NCI-H460 (cell line): Measurements from ENCODE around the gene ZDHHC11. TPM values are rescaled to one million over a fixed set of nuclear protein-coding genes. Genes with fewer than 3 reads are reported as not detected.
"Not testable (repeated sequence)": the region's sequence is repeated elsewhere in the genome, so short reads cannot be mapped to it uniquely, and the experiment has no call there.

Experiments used
- DNase-seq: peaks from one replicate; pipeline ENCODE4 v3.0.0-alpha.2; 2016; ENCODE audit warnings: low read depth; ENCODE audit errors: extremely low read depth
- total RNA-seq: library from RNA; depleted of rRNA; stranded (reverse); fragments of >200 nt; shearing (Covaris generic); gene quantifications from 2 replicates; pipeline ENCODE4 v1.2.3, GENCODE V29; 2014

The ZDHHC11 gene
- total RNA-seq, 1 experiment from 2014 or later: 6.9 TPM

DNA sequence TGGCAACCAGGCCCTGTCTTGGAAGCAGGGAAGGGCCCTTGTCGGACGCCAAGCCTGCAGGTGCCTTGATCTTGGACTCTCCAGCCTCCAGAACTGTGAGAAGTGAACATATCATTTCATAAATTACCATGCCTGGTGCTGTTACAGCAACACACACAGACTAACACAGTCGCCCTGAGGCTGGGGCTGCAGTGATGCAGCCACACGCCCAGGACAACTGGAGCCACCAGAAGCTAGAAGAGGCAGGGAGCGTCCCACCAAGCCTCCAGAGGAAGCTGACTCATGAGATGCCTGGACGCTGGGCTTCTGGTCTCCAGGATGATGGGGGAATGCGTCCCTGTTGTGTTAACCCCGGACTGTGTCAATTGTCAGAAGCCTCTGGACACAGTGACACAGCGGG, 71.8 kb downstream of the ZDHHC11 start:
- not testable (repeated sequence) for DNase-seq

DNA sequence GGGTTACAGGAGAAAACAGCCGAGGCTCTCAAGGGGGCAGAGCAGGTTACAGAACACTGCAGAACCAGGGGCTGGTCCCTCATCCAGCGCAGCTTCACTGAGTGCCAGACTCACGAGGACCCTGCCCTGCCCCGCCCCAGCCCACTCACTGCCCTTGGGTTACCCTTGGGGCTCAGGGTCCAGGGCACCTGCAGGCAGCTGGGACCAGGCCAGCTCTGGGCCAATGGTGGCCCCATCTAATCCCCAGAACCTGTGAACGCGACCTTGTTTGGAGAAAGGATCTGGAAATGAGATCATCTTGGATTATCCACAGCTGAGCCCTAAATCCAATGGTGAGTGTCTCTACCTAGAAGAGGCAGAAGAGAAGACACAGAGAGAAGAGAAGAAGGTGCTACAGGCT, 72.4 kb downstream of the ZDHHC11 start:
- not testable (repeated sequence) for DNase-seq

- no peak for DNase-seq
These were observed 73.0 kb downstream of the ZDHHC11 start for GRCh38 chr5:777756-778161.

DNA sequence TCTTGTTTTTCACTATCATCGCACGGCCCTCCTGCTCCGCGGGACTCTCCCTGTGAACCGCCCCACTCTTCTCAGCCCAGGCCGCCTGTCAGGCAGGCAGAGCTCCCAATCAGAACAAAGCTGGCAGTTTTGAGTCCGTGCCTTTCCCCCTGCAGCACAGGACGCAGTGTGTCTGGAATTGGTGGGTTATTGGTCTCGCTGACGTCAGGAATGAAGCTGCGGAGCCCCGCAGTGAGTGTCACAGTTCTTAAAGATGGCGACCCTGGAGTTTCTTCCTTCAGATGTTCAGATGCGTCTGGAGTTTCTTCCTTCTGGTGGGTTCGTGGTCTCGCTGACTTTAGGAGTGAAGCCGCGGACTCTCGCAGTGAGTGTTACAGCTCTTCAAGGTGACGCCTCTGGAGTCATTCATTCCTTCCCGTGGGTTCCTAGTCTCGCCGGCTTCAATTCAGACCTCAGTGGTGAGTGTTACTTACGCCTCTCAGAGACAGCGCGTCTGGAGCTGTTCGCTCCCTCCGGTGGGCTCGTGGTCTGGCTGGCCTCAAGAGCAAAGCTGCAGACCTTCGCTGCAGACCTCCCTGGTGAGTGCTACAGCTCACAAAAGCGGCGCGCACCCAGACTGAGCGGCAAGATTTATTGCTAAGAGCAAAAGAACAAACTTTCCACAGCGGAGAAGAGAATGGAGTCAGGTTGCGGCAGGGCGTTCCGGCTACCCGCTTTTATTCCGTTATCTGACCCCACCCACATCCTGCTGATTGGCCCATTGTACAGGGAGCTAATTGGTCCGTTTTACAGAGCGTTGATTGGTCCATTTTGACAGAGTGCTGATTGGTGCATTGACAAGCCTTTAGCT, 73.7 kb downstream of the ZDHHC11 start:
- DNase-seq: no peak

GRCh38 chr5:775961-776861, 74.6 kb downstream of the ZDHHC11 start:
- no peak for DNase-seq

DNA sequence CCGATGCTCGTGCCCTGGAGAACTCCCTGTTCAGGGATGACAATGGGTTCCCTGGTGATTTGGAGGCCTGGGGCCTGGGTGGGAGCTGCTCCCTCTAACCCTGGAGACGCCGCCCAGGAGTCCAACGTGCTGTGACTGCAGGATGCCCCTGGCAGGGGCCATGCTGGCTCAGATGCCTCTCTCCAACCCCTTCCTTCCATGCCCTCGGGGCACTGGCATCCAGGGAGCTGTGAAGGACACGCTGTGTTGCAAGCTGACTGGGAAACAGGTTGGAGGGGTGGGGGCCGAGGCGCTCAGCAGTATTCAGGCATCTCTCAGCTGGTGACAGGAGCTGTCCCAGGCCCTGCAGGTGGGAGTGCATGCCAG, 75.2 kb downstream of the ZDHHC11 start:
- DNase-seq: not testable (repeated sequence)

DNA sequence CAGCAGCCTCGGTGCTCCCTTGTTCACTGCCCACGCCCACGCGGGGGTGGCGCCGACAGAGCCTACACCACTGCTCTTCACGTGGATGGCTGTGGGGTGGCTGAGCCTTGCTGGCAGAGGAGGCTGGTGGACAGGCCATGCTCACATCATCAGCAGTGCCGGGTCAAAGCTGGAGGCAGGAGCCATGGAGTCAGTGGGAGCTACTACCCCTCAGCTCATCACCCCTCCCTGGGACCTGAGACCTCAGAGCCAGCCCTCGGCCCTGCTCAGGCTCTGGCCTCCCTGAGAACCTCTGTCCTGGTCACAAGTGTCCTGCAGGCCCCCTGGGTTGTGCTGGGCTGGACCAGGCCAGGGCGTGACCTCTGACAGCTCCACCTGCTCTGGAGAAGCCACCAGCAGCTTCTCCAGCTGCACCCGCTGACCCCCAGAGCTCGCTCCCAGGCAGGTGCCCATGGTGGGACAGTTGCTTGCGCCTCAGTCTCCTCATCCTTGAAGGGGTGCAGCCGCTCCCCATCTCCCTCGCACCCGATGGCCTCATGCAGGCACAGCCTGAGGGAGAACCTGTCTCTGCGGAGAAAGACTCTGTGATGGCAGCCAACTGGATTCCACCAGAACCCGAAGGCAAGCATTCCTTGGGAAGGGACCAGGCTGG, 75.8 kb downstream of the ZDHHC11 start:
- not testable (repeated sequence) for DNase-seq

DNA sequence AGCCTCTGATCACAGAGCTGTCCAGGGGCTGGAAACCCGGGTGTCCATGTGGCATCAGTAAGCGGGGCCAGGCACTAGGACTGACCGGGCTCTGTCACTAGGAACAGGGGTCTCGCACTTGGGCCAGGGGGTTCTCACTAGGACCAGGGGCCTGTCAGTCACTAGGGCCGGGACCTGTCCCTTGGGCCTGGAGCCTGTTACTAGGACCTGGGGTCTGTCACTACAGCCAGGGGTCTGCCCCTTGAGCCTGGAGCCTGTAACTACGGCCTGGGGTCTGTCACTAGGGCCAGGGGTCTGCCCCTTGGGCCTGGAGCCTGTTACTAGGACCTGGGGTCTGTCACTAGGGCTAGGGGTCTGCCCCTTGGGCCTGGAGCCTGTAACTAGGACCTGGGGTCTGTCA, 76.5 kb downstream of the ZDHHC11 start:
- not testable (repeated sequence) for DNase-seq

DNA sequence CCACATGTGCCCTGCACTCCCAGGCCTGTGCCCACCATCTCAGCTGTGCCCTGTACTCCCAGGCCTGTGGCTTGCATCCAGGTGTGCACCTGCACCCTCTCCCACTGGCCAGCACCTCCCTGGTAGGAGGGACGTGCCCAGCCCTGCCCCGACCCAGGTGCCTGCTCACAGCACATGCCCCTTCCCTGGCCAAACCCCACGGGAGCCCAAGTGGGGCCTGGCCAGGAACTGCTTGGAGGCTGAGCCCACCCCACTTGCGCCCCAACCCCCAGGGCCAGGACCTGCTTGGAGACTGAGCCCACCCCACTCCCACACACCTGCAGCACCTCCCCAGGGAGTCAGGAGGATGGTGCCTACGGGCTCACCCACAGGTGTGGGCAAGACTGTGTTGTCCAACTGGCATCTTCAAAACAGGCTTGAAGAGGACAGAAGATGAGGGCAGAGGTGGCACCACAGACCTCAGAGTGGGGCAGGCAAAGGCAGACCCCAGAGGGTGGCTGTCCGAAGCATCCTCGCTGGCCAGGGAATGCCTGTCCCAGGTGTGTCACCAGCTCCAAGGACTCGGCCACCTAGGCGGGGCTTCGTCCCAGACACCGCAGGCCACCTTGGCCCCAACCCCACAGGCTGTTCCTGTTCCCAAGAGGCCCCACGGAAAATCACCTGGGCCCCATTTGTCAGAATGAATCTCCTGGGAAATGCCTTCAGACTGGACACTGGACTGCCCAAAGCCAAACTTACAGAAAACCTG, 77.1 kb downstream of the ZDHHC11 start:
- no peak for DNase-seq

- DNase-seq: not testable (repeated sequence)
These were observed 77.9 kb downstream of the ZDHHC11 start for GRCh38 chr5:772931-773330.

- DNase-seq: not testable (repeated sequence)
These were observed 78.3 kb downstream of the ZDHHC11 start for GRCh38 chr5:772547-772890.

DNA sequence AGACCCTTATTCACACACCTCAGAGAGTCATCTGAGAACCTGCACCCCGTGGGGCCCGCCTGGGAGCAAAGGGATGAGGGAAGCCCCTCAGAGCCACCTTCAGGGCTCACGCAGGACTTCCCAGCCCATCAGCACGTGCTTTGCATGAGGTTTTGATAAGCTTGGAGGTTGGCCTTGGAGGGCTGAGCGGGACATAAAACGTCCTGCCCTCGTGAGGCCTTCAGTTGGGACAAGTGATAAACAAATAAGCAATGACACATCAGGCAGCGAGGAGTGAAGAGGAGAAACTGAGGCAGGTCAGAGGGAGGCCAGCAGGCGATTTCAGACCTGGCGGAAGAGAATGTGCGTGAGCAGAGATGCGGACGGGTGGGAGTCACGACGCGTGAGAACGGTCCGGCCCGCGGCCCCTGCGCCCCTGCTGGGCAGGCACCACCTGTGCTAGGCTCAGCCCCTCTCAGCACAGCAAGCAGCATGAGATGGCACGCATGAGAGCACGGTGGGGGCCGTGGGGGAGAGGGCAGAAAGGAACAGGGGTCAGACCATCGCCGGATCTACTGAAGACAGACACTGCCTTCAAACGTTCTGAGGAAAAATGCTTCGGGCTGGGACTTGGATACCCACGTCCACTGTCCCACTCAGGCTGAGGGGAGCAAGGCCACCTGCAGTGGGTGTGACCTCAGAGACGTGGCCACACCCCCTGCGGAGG, 78.8 kb downstream of the ZDHHC11 start:
- DNase-seq: not testable (repeated sequence)

DNA sequence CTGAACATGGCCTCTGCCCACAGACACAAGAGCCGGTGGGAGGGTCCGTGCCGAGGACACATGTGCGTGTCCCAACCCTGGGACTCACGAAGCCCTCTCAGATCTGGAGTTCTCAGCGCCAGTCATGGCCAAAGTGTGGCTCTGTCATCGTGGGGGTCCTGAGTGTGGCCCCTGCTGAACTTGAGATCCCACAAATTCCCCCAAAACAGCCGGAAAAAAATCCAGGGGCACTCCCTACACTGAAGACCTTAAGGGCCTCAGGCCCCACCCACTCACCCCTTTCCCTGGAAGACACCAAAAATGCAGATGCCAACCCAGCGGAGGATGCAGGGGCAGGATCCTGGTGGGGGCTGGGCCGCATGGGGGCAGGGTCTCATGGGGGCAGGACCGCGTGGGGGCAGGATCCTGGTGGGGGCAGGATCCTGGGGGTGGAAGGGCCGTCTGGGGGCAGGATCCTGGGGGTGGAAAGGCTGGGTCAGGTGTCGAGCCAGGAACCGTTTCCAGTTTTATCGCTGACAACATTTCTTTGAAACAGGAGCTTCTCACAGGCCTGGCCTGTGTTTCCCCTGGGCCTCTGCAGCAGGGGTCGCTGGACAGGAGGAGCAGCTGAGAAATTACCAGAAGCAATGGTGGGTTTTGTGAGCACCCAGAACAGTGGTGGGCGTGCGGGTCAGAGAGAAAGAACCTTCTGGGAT, 79.6 kb downstream of the ZDHHC11 start:
- DNase-seq: not testable (repeated sequence)

DNA sequence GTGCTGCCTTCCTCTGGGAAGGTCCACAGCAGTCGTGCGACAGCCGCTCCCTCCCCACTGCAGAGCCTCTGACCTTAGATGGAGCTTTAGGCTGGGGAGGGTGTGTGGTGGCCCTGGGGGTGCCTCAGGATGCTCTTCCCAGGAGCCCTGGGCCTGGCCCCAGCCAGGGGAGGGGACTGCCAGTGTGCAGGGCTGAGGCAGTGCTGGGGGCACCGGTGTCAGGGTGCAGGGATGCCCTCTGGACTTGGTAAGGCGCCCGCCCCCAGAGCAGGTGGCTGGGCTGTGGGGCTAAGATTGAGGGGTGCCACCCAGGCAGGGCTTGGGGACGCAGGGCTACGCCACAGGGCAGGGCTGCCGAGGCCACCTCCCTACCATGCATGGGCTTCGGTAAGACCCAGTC, 80.2 kb downstream of the ZDHHC11 start:
- not testable (repeated sequence) for DNase-seq

DNA sequence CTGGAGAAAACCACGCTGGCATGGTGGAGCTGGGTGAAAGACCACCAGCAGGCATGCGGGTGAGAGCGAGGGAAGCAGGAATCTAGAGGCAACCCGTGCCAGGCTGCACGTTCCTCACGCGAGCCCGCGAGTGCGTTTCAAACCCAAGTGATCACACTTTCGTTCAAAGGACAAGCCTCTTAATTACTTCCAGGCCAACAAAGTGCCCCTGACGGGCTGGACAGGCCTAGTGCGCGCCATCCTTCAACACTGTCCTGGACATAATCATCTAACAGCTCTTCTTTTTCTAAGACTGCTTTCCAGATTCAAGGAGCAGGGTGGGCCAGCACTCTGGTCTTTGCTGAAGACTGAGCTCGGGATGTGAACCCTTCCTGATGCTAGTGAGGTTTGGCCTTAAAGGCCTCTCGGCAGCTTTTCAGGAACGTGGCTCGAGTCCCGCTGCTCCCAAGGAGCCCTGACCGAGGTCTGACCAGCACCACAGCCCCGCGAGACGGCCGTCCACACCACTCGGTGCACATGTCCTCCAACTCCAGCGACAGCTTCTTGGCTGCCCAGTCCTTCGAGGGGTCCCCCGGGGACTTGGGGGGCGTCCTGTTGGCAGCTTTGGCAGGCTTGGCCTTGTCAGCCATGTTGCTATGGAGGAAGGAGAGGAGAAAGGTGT, 81.2 kb downstream of the ZDHHC11 start:
- DNase-seq: not testable (repeated sequence)

DNA sequence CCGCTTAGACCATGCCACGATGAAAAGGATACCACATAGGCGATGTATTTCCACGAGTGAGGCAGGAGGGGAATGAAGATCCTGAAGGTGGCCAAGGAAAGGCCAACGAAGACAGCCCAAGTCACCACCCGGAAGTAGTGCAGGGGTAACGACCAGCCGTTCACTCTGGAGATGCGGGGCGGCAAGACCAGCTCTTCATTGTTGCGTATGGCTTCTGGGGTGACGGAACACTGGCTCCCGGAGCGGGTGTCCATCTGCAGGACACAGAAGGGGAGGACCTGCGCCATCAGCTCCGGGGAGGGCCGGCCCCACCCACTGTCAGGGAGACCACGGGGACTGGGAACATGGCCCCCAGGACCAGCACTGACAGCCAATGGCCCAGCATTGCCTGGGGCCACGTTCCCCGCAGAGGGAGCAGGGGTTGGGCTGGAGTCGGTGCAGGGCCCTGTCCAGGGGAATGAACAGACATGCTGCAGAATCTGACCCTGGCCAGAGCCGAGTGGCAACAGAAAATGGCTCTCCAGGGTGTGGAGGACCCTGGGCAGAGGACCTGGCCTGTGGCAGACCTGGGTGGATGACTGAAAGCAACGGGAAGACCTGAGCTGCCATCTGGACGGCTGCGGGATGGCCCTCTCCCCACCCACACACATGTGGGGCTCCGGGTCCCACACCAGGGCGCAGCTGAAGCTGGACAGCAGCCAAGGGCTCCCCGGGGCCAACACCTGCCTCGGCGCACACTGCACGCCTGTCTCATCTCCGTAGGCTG, 83.9 kb downstream of the ZDHHC11 start:
- DNase-seq: no peak

- no peak for DNase-seq
These were observed 84.7 kb downstream of the ZDHHC11 start for GRCh38 chr5:765948-766631.
